Heart left ventricle (tissue), 16 donors: ENCODE measurements around the gene MRM2. TPM values are rescaled to one million over a fixed set of nuclear protein-coding genes. Genes with fewer than 3 reads are reported as not detected.

Experiments used
- ATAC-seq, 4 donors: fragments of 200-7000 bp; cut with Tn5 transposase; one replicate each; pipeline ENCODE4 v1.9.1; 2020 to 2022; ENCODE audit warnings: moderate library complexity in 4 of 4, mild to moderate bottlenecking in 3 of 4, moderate number of reproducible peaks in 1 of 4
- DNase-seq, 5 donors: peaks; one replicate each; pipeline ENCODE4 v3.0.0-alpha.2; 2020
- H3K27ac ChIP-seq, 12 donors: fragments of 200-600 bp; sonication (generic) in 4 of 12; one replicate each; pipeline versions ENCODE4 v1.5.0 to v1.8.0; 2016 to 2022; ENCODE audit warnings: mild to moderate bottlenecking in 2 of 12
- H3K27me3 ChIP-seq, 9 donors: fragments of 200-600 bp; sonication (generic) in 2 of 9; one replicate each; pipeline versions ENCODE4 v1.5.1 to v1.8.0; 2016 to 2022; ENCODE audit warnings: mild to moderate bottlenecking in 3 of 9
- H3K36me3 ChIP-seq, 9 donors: fragments of 200-600 bp; sonication (generic) in 2 of 9; one replicate each; pipeline versions ENCODE4 v1.5.0 to v1.8.0; 2018 to 2022; ENCODE audit warnings: mild to moderate bottlenecking in 2 of 9
- H3K4me1 ChIP-seq, 12 donors: fragments of 200-600 bp; sonication (generic) in 4 of 12; one replicate each; pipeline versions ENCODE4 v1.5.0 to v1.8.0; 2016 to 2022; ENCODE audit warnings: mild to moderate bottlenecking in 3 of 12
- H3K4me3 ChIP-seq, 12 donors: fragments of 200-600 bp; sonication (generic) in 4 of 12; one replicate each; pipeline versions ENCODE4 v1.5.0 to v1.8.0; 2017 to 2022; ENCODE audit warnings: mild to moderate bottlenecking in 9 of 12, moderate library complexity in 4 of 12
- H3K9me3 ChIP-seq, 12 donors: fragments of 200-600 bp; sonication (generic) in 4 of 12; one replicate each; pipeline versions ENCODE4 v1.5.0 to v1.8.0; 2016 to 2022; ENCODE audit warnings: mild to moderate bottlenecking in 1 of 12
- POLR2A ChIP-seq, 2 donors: fragments of 450-650 bp; IDR thresholded peaks; one replicate each; pipeline ENCODE4 v1.6.1; 2017; ENCODE audit warnings: antibody characterized with exemption in 2 of 2, mild to moderate bottlenecking in 2 of 2, moderate library complexity in 2 of 2
- WGBS, 4 donors: extraction: QIAGEN DNeasy Blood & Tissue Kit in 2 of 4; methylation state at CpG; one replicate each; pipeline versions ENCODE4 v1.1.5 to v1.1.7; 2013 to 2018; 5-methylcytosine and 5-hydroxymethylcytosine counted together
- intact Hi-C, 10 donors: fragments of 100-400 bp; cut with DNase I; formaldehyde crosslinking; loops; one replicate each; pipeline versions ENCODE4 v1.11.1 to v1.14.2; 2022
- polyA plus RNA-seq, 2 donors: library from polyadenylated mRNA; stranded (reverse); fragments of 200-250 nt; gene quantifications; one replicate each; pipeline ENCODE4 v1.2.3, GENCODE V29; 2013
- total RNA-seq, 9 donors: library from RNA; depleted of rRNA in 2 of 9; stranded (reverse); fragments of >200 nt in 2 of 9; fragmentation: NEBNext Ultra II Directional in 3 of 9; extraction: Animal tissue kit (Norgen Biotek cat#: 25700) in 3 of 9; gene quantifications; one replicate each; pipeline versions ENCODE4 v1.1.0 to v1.2.4, GENCODE V29; 2016 to 2023
- TF ChIP-seq, protein P1 (sequence below), 12 donors: fragments of 200-600 bp; sonication (generic) in 4 of 12; IDR thresholded peaks; one replicate each; pipeline versions ENCODE4 v1.5.0 to v1.8.0; 2018 to 2022; ENCODE audit warnings: antibody characterized with exemption in 12 of 12, mild to moderate bottlenecking in 5 of 12
- donor health status: ischemic (EF 13 %, LVEDD 7.1; RV severe dilation, severe dysfunction).
- donor health status: healthy with polysubstance abuse.
- donor health status: DM: no; HTN: yes; CAD: no.
- donor health status: DM: no; HTN: no; CAD: no.
- donor health status: ischemic (EF 25% LVEDD 6.9; RV normal size, moderate dysfunction).
- donor health status: ischemic (EF 25% LVEDD 5.7; RV mildly dilated, moderate dysfunction).
- donor health status: healthy.
- donor health status: DM: yes; HTN: yes; CAD: no.
- donor health status: ischemic (EF 35%, LVEDD 5.7; RV mildly dilated, moderate dysfunction).
- donor health status: nonischemic (EF 11% LVEDD 7.7; RV severe dilation, severe dysfunction).
- donor health status: DM: yes; HTN: yes; CAD: no.
- donor health status: PGD.
- donor health status: ischemic (EF 29% LVEDD 5.4; RV normal size, mild dysfunction).
- donor health status: nonischemic (EF 23%, LVEDD 6.1; RV moderate dilation, normal function).

Gene MRM2
- total and polyA plus RNA-seq, 11 donors: 14.2 to 31.5 (median 20.3) TPM

DNA sequence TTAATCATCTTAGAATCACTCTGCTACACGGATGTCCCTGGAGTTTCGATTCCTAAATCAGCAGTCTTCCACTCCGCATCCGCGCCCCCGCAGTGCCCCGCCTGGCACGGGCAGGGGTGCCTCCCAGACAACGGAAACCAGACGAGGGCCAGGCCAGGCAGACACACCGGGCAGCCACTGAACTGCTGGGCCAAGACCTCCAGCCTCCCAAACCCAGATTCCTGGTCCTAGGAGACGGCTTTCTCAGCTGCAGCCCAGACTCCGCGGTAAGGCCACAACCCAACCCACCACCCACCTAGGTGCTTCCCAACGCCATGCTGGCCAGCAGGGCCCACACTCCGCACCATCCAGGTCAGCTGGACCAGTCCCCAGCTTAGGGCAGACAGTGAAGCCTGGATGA is 42.5 kb downstream of the MRM2 start:
- ATAC-seq: no peak
- DNase-seq: no peak
- WGBS, 4 donors: 94 to 96% (median 95%) methylated on average over 15 to 16 of the region's 16 CpGs
- Histone ChIP-seq H3K36me3 (peaks cover 0 to 28% (median 7%) of the 10 kb centered on the region in 9 donors), H3K27me3 (no peaks in the 10 kb centered on the region), H3K27ac (no peak overlapping the region), H3K9me3 (peaks cover 0 to 10% (median 0%) of the 10 kb centered on the region in 12 donors), H3K4me1 (peaks cover 0 to 40% (median 20%) of the 10 kb centered on the region in 12 donors), H3K4me3 (no peak overlapping the region)
- intact Hi-C loops: loop anchor here in 1 of 10 donors (5.0 kb wide), 1 partner anchor 82 kb away; no protein-coding TSS in a partner anchor
- TF ChIP-seq POLR2A (IDR thresholded peaks at IDR 0.05): no peak
- TF ChIP-seq, protein P1, sequence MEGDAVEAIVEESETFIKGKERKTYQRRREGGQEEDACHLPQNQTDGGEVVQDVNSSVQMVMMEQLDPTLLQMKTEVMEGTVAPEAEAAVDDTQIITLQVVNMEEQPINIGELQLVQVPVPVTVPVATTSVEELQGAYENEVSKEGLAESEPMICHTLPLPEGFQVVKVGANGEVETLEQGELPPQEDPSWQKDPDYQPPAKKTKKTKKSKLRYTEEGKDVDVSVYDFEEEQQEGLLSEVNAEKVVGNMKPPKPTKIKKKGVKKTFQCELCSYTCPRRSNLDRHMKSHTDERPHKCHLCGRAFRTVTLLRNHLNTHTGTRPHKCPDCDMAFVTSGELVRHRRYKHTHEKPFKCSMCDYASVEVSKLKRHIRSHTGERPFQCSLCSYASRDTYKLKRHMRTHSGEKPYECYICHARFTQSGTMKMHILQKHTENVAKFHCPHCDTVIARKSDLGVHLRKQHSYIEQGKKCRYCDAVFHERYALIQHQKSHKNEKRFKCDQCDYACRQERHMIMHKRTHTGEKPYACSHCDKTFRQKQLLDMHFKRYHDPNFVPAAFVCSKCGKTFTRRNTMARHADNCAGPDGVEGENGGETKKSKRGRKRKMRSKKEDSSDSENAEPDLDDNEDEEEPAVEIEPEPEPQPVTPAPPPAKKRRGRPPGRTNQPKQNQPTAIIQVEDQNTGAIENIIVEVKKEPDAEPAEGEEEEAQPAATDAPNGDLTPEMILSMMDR (IDR thresholded peaks at IDR 0.05): no peak

DNA sequence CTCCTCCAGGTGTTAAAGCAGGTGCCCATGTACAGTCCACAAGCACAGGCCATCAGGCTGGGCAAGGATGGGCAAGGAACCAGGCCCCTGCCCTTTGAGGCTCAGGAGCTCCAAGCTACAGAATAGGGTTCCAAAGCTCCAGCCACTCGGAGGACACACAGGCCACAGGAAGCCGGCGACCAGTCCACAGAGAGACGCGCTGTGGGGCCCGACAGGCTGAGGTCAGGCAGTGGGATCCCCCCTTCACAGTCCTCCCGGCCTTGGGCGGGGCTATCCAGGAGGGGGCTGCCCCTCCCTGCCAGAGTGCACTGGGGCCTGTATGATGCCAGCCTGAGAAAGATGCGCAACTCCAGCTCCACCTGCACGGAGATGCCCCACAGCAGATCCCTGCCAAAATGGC is 43.2 kb downstream of the MRM2 start:
- DNase-seq: no peak
- H3K4me3 ChIP-seq: no peak overlapping the region
- ATAC-seq: no peak
- no peak overlapping the region for H3K27ac ChIP-seq
- peaks cover 0 to 10% (median 0%) of the 10 kb centered on the region in 12 donors for H3K9me3 ChIP-seq
- peaks cover 0 to 28% (median 7%) of the 10 kb centered on the region in 9 donors for H3K36me3 ChIP-seq
- intact Hi-C loops: loop anchor here in 1 of 10 donors (5.0 kb wide), 1 partner anchor 81 kb away; no protein-coding TSS in a partner anchor
- H3K4me1 ChIP-seq: peaks cover 0 to 34% (median 20%) of the 10 kb centered on the region in 12 donors
- TF ChIP-seq, protein P1 (IDR thresholded peaks at IDR 0.05): no peak
- no peak for TF ChIP-seq POLR2A (IDR thresholded peaks at IDR 0.05)
- H3K27me3 ChIP-seq: no peaks in the 10 kb centered on the region
- 82 to 91% (median 86%) methylated on average over 4 to 10 of the region's 10 CpGs for WGBS, 4 donors

DNA sequence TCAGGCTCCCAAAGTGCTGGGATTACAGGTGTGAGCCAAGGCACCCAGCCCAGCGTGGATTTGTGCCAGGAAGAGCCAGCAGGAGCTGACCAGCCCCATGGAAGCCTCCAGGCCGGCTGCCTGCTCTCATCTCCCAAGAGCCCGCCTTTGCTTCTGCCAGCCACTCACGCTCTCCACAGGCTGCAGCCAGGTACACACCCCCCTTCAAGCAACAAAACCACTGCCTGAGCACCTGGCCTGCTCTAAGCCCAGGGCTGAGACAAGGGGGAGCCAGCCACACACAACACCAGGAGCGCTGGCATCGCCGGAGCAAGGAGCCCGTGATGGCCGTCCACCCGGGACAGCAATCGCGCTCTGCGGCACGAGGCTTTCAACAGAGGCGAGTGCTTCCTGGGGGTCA is 43.8 kb downstream of the MRM2 start:
- TF ChIP-seq POLR2A (IDR thresholded peaks at IDR 0.05): no peak
- TF ChIP-seq, protein P1 (IDR thresholded peaks at IDR 0.05): no peak
- no peak overlapping the region for H3K27ac ChIP-seq
- no peaks in the 10 kb centered on the region for H3K27me3 ChIP-seq
- peaks cover 0 to 10% (median 0%) of the 10 kb centered on the region in 12 donors for H3K9me3 ChIP-seq
- DNase-seq: peak in 1 of 5 donors; percentile 50
- intact Hi-C loops: loop anchor here in 1 of 10 donors (5.0 kb wide), 1 partner anchor 81 kb away; no protein-coding TSS in a partner anchor
- ATAC-seq: no peak
- H3K4me1 ChIP-seq: peaks cover 0 to 29% (median 15%) of the 10 kb centered on the region in 12 donors
- 91 to 95% (median 92%) methylated on average over 15 of the region's 15 CpGs for WGBS, 4 donors
- peaks cover 0 to 29% (median 7%) of the 10 kb centered on the region in 9 donors for H3K36me3 ChIP-seq
- H3K4me3 ChIP-seq: no peak overlapping the region

DNA sequence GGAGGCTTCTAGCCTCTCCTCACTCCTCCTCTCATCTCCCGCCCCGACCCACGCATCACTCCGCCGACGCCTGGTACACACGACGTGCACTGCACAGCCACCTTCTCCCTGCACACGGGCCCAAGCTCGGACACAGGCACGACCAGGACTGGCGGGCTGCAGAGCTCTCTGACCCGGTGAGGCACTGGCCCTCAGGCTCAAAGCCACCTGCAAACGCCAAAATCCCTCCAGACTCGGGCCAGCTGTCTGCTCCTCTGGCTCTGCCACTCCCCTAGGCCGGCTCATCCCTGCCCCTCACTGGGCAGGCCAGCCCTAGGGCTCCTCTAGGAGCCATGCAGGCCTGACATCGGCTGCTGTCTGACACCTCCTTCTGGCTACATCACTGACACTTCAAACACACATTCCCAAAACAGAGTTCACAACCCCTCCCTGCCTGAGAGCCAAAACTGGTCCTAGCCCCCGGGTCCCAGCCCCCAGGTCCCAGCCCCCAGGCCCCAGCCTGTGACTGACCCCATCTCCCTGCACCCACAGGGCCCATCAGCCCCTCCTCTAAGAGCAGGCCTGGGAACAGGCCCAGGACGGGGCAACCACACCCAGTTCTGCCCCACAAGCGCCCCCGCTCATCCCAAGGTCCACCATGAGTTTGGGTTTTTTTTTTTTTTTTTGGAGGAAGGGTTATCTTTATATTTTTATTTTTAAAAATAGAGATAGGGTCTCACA is 44.4 kb downstream of the MRM2 start:
- peaks cover 0 to 29% (median 15%) of the 10 kb centered on the region in 12 donors for H3K4me1 ChIP-seq
- peak in 1 of 5 donors; percentile 22 for DNase-seq

More for the DNA sequence above, 44.4 kb downstream of the MRM2 start:
- no peak overlapping the region for H3K4me3 ChIP-seq
- peak in 3 of 4 donors; percentile 7 to 37 (median 16) for ATAC-seq
- TF ChIP-seq, protein P1 (IDR thresholded peaks at IDR 0.05): no peak
- TF ChIP-seq POLR2A (IDR thresholded peaks at IDR 0.05): no peak
- intact Hi-C loops: loop anchor here in 1 of 10 donors (5.0 kb wide), 1 partner anchor 80 kb away; no protein-coding TSS in a partner anchor
- 77 to 85% (median 83%) methylated on average over 21 of the region's 21 CpGs for WGBS, 4 donors
- peak overlapping the region in 4 of 12 donors; percentile 2 to 66 (median 57) for H3K27ac ChIP-seq
- H3K27me3 ChIP-seq: no peaks in the 10 kb centered on the region
- peaks cover 0 to 36% (median 7%) of the 10 kb centered on the region in 9 donors for H3K36me3 ChIP-seq
- peaks cover 0 to 10% (median 0%) of the 10 kb centered on the region in 12 donors for H3K9me3 ChIP-seq
